ENCODE data around the gene FHAD1. TPM values are rescaled to one million over a fixed set of nuclear protein-coding genes. Genes with fewer than 3 reads are reported as not detected.

Gene FHAD1
- total RNA-seq, 1 donor from 2014 or later, result not detected

DNA sequence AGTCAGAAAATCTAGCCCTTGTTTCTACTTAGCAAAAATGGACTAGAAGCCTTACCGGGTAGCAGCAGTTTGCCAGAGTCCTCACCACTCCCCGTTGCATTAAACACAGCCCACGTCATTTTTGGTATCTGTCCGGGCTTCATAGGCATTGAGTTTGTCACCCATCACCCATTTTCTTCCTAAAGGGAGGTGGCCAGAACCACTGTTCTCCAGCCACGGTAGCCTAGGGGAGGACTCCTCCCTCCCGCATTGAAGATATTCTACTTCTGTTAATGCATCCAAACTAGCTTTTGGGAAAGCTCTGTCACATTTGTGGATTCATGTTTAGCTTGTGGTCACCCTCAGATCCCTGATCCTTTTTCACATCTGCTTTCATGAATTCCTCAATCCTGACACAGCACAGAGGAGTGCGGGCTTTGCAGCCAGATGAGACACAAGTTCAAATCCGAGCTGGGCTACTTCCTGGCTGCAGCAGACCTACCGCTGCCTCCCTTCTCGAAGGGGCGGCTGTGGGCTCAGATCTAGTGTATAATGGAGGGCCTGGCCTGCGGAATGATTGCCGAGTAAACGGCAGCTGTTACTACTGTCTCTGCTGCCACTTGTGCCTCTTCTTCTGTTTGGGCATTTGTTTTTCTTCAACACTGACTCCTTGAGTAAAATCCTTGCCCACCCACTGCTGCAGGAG lies 99.5 kb downstream of the FHAD1 start:
- peak overlapping the region; percentile 14 for H3K4me3 Mint-ChIP-seq (ENCODE audit: low read depth)
- no peaks in the 10 kb centered on the region for H3K9me3 Mint-ChIP-seq
- H3K4me1 Mint-ChIP-seq (ENCODE audit: low read depth), result peaks cover 73% of the 10 kb centered on the region
- H3K27me3 Mint-ChIP-seq (ENCODE audit: low read depth), result peaks cover 2% of the 10 kb centered on the region
- intact Hi-C loops (cut with micrococcal nuclease), result loop anchor here (1.0 to 2.0 kb wide), 3 partner anchors 8 to 70 kb away; no protein-coding TSS in a partner anchor
- peak overlapping the region; percentile 74 for H3K27ac Mint-ChIP-seq
- no peaks in the 10 kb centered on the region for H3K36me3 Mint-ChIP-seq (ENCODE audit: low read depth)
- no peak for DNase-seq (ENCODE audit: low spot score)

DNA sequence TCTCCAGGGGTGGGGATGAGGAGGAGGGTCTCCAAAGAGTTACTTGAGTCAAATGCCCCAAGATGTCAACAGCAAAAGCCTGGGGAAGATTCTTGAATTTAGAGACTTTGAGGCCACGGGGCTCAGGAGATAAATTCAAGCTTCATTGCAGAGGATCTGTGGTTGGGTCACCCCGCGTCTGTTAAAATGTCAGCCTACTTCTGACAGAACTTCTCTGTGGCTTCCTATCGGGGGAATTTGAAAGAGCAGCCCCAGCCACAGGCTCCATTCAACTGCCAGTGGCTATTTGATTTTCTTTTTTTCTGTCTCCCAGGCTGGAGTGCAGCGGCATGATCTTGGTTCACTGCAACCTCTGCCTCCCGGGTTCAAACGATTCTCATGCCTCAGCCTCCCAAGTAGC lies 100.2 kb downstream of the FHAD1 start:
- Mint-ChIP-seq H3K36me3 (ENCODE audit: low read depth) (no peaks in the 10 kb centered on the region), H3K27ac (peak overlapping the region; percentile 33), H3K9me3 (no peaks in the 10 kb centered on the region), H3K4me3 (ENCODE audit: low read depth) (peak overlapping the region; percentile 14), H3K4me1 (ENCODE audit: low read depth) (peaks cover 72% of the 10 kb centered on the region), H3K27me3 (ENCODE audit: low read depth) (peaks cover 2% of the 10 kb centered on the region)
- peak; percentile 20 for DNase-seq (ENCODE audit: low spot score)
- intact Hi-C loops (cut with micrococcal nuclease), result loop anchor here (2.0 kb wide), 2 partner anchors 16 to 70 kb away; no protein-coding TSS in a partner anchor

DNA sequence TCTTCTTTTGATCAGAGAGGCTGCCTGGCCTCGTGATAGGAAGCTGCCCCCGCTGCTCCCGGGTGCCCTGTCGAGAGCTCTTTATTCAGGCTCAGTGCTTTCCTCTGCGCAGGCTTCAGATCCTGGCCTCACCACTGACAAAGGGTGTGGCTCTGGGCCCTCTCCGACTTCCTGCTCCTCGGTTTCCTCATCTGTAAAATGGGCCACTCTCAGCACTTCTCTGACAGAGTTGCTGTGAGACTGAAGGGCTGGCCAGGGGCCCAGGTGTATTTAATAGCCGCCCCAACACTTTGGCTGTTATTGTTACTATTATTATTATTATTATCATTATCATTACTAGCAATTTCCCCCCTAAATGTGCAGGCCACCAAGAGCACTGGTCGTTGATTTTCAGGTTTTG lies 101.6 kb downstream of the FHAD1 start:
- Mint-ChIP-seq H3K9me3 (no peaks in the 10 kb centered on the region), H3K27ac (no peak overlapping the region), H3K4me1 (ENCODE audit: low read depth) (peaks cover 70% of the 10 kb centered on the region), H3K4me3 (ENCODE audit: low read depth) (no peak overlapping the region), H3K36me3 (ENCODE audit: low read depth) (no peaks in the 10 kb centered on the region), H3K27me3 (ENCODE audit: low read depth) (no peaks in the 10 kb centered on the region)
- intact Hi-C loops (cut with micrococcal nuclease), result no loop called here
- no peak for DNase-seq (ENCODE audit: low spot score)

DNA sequence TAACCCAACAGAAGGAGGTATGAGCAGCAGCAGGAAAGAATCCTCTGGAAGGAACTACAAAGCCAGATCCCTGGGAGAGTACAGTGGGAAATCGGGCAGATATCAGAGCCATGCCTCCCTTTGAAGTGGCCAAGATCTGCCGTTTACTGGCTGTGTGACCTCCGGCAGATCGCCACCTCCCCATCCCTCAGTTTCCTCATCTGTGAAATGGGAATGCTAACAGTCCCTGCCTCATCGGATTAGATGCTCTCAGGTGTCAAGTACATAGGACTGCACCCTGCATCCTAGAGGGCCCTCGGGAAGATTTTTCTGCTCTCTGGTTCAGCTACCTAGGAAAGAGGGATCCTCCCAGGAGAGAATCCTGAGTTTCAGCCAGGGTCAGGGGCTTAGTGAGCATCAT lies 102.1 kb downstream of the FHAD1 start:
- Mint-ChIP-seq H3K27me3 (ENCODE audit: low read depth) (no peaks in the 10 kb centered on the region), H3K4me3 (ENCODE audit: low read depth) (no peak overlapping the region), H3K27ac (no peak overlapping the region), H3K4me1 (ENCODE audit: low read depth) (peaks cover 67% of the 10 kb centered on the region), H3K36me3 (ENCODE audit: low read depth) (no peaks in the 10 kb centered on the region), H3K9me3 (no peaks in the 10 kb centered on the region)
- no peak for DNase-seq (ENCODE audit: low spot score)
- intact Hi-C loops (cut with micrococcal nuclease), result no loop called here

DNA sequence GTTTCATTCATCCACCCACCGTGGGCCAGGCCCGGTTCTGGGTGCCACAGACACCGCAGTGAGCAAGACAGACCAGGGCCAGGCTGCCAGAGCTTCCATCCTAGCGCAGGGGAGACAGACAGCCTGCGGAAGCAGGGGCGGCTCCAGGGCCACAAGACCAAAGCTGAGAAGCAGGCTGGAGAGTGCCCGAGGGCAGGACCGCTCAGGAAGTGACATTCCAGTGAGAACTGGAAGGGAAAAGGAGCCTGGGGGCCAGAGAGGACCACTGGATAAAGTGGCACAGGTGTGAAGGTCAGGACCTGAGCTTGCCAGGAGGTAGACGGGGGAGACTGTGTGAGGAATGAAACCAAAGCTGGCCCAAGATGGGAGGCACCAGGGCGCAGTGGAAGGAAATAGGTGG lies 103.1 kb downstream of the FHAD1 start:
- H3K27me3 Mint-ChIP-seq (ENCODE audit: low read depth), result no peaks in the 10 kb centered on the region
- DNase-seq (ENCODE audit: low spot score), result no peak
- no peaks in the 10 kb centered on the region for H3K9me3 Mint-ChIP-seq
- intact Hi-C loops (cut with micrococcal nuclease), result no loop called here
- no peak overlapping the region for H3K27ac Mint-ChIP-seq
- H3K4me1 Mint-ChIP-seq (ENCODE audit: low read depth), result peaks cover 67% of the 10 kb centered on the region
- no peaks in the 10 kb centered on the region for H3K36me3 Mint-ChIP-seq (ENCODE audit: low read depth)
- H3K4me3 Mint-ChIP-seq (ENCODE audit: low read depth), result no peak overlapping the region

DNA sequence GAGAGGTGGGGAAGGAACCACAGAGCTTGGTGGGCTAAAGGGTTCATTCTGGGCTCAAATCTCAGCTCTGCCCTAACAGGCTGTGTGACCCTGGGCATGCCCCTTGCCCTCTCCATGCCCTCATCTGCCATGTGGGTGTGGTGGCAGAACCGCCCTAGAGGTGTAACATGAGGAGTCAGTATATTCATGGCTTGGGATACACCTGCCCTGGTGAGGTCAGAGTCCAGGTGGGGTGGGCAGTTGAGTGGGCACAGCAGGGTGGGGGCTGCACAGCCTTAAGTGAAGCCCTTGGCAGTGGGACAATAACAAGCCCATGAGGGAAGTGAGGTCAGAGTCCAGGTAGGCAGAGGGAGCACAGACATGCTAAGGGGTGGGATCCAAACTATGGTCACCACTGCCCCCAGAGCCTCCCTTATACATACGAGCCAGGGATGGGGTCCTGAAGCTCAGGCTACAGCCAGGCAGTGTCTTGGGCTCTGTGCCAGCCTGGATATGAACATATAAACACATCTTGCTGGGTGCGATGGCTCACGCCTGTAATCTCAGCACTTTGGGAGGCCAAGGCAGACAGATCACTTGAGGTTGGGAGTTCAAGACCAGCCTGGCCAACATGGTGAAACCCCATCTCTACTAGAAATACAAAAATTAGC lies 103.7 kb downstream of the FHAD1 start:
- intact Hi-C loops (cut with micrococcal nuclease), result no loop called here
- H3K4me3 Mint-ChIP-seq (ENCODE audit: low read depth), result no peak overlapping the region

DNA sequence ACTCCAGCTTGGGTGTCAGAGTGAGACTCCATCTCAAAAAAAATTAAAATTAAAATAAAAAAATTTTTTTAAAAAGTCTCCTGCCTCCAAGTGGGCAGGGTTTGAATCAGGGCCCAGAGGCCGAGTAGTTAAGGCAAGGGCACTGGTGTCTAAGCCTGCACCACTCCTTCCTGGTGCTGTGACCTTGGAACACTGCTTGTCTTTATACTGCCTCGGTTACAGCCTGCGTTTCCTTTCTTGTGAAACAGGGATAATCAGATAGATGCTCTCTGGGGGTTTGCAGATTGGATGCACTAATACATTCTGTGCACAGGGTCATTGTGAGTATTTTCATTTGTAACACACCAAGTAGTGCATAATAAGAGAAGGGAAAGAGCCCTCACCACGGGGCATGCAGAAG lies 104.3 kb downstream of the FHAD1 start:
- Mint-ChIP-seq H3K27ac (no peak overlapping the region), H3K27me3 (ENCODE audit: low read depth) (peaks cover 3% of the 10 kb centered on the region), H3K9me3 (no peaks in the 10 kb centered on the region), H3K4me3 (ENCODE audit: low read depth) (no peak overlapping the region), H3K36me3 (ENCODE audit: low read depth) (no peaks in the 10 kb centered on the region), H3K4me1 (ENCODE audit: low read depth) (peaks cover 62% of the 10 kb centered on the region)
- no peak for DNase-seq (ENCODE audit: low spot score)
- intact Hi-C loops (cut with micrococcal nuclease), result no loop called here

More for the DNA sequence above, 103.7 kb downstream of the FHAD1 start:
- Mint-ChIP-seq H3K27ac (no peak overlapping the region), H3K9me3 (no peaks in the 10 kb centered on the region), H3K27me3 (ENCODE audit: low read depth) (no peaks in the 10 kb centered on the region), H3K36me3 (ENCODE audit: low read depth) (no peaks in the 10 kb centered on the region), H3K4me1 (ENCODE audit: low read depth) (peaks cover 63% of the 10 kb centered on the region)
- no peak for DNase-seq (ENCODE audit: low spot score)

DNA sequence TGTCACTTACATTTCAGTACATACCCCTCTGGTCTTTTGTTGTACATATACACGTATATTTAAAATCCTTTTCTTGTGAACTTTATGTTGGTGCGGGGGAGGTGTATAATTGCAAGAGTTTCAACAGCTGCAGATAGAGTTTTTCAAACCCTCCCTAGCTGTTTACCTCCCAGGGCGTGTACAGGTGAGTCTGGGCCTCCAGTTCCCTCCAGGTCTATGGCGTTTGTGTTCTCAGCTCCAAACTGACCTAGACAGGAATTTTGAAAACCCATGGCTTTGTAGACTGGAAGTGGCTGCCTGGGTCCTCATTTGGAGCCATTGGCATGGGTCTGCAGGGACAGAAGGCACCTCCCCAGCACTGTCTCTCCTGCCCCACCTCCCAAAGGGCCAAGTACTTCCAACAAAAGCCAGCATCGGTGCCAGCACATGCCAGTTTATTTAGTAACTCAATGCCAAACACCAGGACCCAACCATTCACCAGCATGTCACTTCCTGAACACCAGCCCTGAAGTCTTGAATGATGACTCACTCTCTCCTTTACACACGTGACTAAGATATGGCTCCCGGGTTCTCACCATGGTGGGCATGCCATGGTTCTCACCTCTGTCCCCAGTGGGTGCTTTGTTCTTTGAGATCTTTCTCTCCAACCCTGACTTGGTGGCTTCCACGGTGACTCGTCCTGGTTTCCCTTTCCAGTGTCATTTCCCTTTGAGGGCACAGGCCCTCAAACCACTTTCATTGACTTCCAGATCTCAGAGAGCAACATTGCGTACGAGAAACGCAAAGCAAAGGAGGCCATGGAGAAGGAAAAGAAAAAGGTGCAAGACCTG lies 105.3 kb downstream of the FHAD1 start:
- intact Hi-C loops (cut with micrococcal nuclease), result no loop called here
- peak; percentile 27 for DNase-seq (ENCODE audit: low spot score)
- Mint-ChIP-seq H3K9me3 (no peaks in the 10 kb centered on the region), H3K4me1 (ENCODE audit: low read depth) (peaks cover 54% of the 10 kb centered on the region), H3K27me3 (ENCODE audit: low read depth) (peaks cover 5% of the 10 kb centered on the region), H3K4me3 (ENCODE audit: low read depth) (no peak overlapping the region), H3K36me3 (ENCODE audit: low read depth) (no peaks in the 10 kb centered on the region), H3K27ac (peak overlapping the region; percentile 76)

DNA sequence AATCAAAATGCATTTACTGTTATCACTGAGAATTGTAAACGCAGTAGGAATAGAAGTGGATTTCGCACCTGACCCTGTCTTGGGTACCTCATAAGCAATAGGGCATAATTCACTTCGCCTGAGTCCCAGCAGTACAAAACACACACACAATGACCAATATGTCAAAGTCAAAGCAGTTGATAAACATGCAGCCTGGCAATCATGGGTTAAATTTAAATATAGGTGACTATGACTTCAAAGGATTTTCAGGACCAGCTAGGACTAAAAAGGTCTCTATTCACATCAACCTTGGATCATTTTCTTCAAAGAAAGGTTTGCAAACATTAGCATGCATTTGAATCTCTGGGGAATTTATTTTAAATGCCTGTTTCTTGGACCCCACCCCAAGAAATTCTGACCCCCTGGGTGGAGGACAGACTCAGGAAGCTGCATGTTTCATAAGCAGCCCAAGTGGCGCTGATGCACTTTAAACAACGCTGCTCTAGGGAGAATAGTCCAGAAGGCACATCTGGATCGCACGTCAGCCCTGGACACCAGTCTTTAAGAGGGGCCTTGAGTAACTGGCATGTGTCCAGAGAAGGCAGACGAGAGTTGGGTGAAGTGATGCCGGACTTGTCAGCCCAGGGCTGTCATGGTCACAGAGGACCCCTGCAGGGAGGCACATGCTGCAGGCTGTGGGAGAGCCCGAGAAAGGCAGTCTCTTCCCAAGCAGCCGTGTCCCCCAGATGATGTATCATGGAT lies 107.0 kb downstream of the FHAD1 start:
- Mint-ChIP-seq H3K4me3 (ENCODE audit: low read depth) (no peak overlapping the region), H3K36me3 (ENCODE audit: low read depth) (no peaks in the 10 kb centered on the region), H3K27me3 (ENCODE audit: low read depth) (peaks cover 9% of the 10 kb centered on the region), H3K4me1 (ENCODE audit: low read depth) (peaks cover 38% of the 10 kb centered on the region), H3K27ac (no peak overlapping the region), H3K9me3 (no peaks in the 10 kb centered on the region)
- no peak for DNase-seq (ENCODE audit: low spot score)
- intact Hi-C loops (cut with micrococcal nuclease), result loop anchor here (1.0 kb wide), 1 partner anchor 8 kb away; no protein-coding TSS in a partner anchor

DNA sequence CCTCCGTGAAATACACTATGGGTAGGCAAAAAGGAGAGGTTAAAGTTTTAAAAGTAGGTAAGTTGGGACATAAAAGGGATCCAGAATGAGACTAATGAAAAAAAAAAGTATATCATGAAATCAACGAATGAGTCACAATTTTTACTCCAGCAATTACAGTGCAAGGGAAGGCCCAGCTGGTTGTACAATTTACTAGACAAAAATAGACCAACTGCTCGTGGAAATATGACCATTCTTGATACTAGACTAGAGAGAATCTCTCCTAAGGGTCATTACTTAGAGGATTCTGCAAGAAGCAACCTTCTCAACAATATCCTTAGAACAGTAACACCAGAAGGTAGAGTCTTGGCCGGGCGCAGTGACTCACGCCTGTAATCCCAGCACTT lies 107.5 kb downstream of the FHAD1 start:
- H3K4me3 Mint-ChIP-seq (ENCODE audit: low read depth), result no peak overlapping the region
- no peak overlapping the region for H3K27ac Mint-ChIP-seq
- H3K27me3 Mint-ChIP-seq (ENCODE audit: low read depth), result peaks cover 9% of the 10 kb centered on the region
- no peak for DNase-seq (ENCODE audit: low spot score)
- no peaks in the 10 kb centered on the region for H3K36me3 Mint-ChIP-seq (ENCODE audit: low read depth)
- intact Hi-C loops (cut with micrococcal nuclease), result loop anchor here (1.0 kb wide), 1 partner anchor 8 kb away; no protein-coding TSS in a partner anchor
- no peaks in the 10 kb centered on the region for H3K9me3 Mint-ChIP-seq
- peaks cover 38% of the 10 kb centered on the region for H3K4me1 Mint-ChIP-seq (ENCODE audit: low read depth)

DNA sequence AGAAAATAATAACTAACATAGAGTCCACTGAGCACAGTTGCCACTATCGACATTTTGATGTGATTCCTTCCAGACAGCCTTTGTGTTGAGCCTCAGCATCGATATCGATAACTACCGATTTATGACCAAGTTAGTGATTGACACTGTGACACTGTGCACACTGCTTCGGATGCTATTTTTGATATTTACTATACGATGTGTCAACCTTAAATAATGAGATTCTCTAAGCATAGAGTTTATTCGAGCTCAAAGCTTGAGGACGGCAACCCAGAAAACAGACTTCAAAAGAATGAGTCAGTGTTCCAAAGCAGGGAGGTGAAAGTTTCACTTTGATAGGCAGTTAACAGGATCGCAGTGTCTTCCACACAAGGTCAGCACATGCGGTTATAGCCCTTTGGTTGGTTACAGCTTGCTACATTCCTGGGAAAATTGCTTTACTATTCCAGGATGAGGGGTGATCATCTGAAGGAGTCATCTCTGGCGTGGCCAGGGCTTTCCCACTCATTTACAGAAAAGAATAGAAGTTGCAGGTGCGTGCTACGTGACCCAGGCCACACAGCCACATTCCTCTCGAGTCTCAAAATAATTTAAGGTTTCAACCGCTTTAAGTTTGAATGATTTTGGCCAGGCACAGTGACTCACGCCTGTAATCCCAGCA lies 109.1 kb downstream of the FHAD1 start:
- intact Hi-C loops (cut with micrococcal nuclease), result no loop called here
- peaks cover 9% of the 10 kb centered on the region for H3K27me3 Mint-ChIP-seq (ENCODE audit: low read depth)
- H3K36me3 Mint-ChIP-seq (ENCODE audit: low read depth), result no peaks in the 10 kb centered on the region
- DNase-seq (ENCODE audit: low spot score), result no peak
- no peaks in the 10 kb centered on the region for H3K9me3 Mint-ChIP-seq
- no peak overlapping the region for H3K27ac Mint-ChIP-seq
- H3K4me1 Mint-ChIP-seq (ENCODE audit: low read depth), result peaks cover 35% of the 10 kb centered on the region
- no peak overlapping the region for H3K4me3 Mint-ChIP-seq (ENCODE audit: low read depth)

DNA sequence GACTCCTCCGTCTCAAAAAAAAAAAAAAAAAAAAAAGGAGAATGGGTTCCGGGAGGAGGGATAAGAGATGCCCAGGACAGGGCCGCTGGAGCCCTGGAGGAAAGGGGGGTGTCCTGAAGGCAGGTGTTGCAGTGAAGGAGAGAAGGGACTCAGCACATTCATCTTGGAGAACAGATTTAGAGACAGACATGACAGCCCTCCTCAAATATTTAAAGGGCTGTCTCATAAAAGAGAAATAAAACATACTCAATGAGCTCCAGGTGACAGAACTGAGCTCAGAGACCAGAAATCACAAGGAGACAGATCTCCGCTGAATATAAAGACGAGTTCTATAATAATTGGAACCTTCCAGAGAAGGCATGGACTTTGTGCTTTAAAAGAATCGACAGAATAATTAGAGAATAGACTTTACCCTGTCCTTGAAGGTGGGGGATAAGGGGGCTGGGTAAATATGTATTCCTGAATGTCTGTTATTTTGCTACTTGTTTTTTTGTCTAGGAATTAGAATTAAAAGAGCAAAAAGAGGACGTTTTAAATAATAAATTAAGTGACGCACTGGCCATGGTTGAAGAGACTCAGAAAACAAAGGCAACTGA lies 110.7 kb downstream of the FHAD1 start:
- DNase-seq (ENCODE audit: low spot score), result no peak
- H3K27ac Mint-ChIP-seq, result no peak overlapping the region
- H3K27me3 Mint-ChIP-seq (ENCODE audit: low read depth), result peaks cover 9% of the 10 kb centered on the region
- no peaks in the 10 kb centered on the region for H3K36me3 Mint-ChIP-seq (ENCODE audit: low read depth)
- peaks cover 23% of the 10 kb centered on the region for H3K4me1 Mint-ChIP-seq (ENCODE audit: low read depth)
- intact Hi-C loops (cut with micrococcal nuclease), result no loop called here
- H3K9me3 Mint-ChIP-seq, result no peaks in the 10 kb centered on the region
- H3K4me3 Mint-ChIP-seq (ENCODE audit: low read depth), result no peak overlapping the region
